GM18870 (cell line): ENCODE measurements around the gene MIER1.

Experiments
- ATAC-seq: cut with Tn5 transposase; IDR thresholded peaks from one replicate; pipeline ENCODE4 v1.9.1; 2021; ENCODE audit warnings: moderate library complexity; ENCODE audit not compliant: unreplicated experiment

The MIER1 gene

DNA sequence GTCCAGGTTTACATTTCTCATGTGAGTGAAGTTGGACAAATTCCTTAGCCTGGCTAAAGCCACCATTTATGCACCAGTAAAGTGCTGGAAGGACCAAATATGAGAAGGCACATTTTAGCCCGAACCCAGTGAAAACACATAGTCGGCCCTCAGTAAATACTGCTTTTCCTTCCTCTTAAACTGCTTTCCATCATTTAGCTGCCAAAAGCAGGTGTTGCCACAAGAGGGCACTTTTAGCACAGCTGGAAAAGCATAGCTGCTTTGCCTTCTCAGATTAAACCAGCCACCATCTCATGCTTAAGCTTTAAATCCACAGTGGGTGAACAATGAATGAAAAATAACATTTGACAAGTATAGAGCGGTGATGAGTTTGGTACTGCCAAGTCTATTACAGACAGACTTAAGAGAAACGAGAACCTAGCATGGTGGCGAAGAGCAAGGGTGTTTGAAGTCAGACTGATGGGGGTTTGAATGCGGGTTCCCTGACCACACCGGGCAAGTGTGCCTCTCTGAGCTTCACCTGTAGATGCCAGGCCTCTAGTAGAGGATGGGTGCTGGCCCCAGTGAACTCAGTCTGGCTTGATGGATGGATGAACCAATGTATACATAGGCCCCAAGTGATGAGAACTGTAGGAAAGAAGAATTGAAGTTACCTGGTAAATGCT lies 71.4 kb downstream of the MIER1 start:
- no peak for ATAC-seq

DNA sequence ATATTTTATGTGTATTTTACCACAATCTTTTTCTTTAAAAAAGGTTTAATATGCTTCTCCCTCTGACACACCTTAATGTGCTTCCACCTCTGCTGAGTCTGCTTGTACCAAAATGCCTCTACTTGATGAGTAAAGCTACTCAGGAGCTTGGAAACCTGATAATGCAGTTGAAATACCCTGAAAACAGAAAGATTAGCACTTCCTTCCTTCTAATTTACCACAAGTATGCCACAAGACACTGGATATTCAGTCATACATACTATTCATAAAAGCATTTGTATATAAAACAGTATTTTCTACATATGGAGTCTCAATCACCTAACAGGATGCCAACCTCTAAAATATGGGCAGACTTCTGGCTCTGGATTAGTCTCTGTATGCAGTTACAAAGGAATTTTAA lies 74.2 kb downstream of the MIER1 start:
- no peak for ATAC-seq

GRCh38 chr1:66999640-67000400 lies 75.0 kb downstream of the MIER1 start:
- no peak for ATAC-seq

DNA sequence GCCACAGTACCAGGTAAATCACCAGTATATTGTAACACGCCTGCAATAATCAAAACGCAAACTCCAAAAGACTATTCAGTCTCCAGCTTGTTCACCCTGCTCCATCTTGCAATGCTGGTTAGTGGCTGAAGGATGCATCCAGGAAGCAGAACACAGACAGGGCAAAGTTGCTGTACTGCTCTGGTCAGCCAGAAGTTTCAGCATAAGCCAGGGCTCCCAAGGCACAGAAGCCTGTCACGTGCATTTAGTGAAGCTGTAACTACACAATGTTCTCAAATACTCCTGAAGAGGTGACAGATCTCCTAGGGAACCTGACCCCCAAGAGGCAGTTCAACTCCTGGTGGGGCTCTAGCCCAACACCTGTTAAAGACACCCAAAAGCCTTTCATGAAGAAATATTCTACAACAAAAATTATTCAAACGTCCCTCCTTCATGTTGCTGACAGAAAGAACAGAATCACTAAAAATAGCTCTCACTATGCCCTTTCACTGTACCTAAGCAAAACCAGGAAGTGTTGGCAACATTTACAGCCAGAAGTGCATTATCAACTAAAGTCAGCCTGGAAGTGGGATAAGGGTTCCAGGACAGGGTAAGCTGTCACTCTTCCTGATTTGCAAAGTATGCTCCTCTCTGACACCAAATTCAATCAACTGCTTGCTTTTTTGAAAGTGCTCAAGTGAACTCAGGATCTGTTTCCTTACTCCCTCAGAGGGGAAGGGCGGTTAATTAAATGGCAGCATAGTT lies 77.1 kb downstream of the MIER1 start:
- no peak for ATAC-seq

- ATAC-seq, result no peak
These were observed 79.4 kb downstream of the MIER1 start for GRCh38 chr1:67004176-67004575.

DNA sequence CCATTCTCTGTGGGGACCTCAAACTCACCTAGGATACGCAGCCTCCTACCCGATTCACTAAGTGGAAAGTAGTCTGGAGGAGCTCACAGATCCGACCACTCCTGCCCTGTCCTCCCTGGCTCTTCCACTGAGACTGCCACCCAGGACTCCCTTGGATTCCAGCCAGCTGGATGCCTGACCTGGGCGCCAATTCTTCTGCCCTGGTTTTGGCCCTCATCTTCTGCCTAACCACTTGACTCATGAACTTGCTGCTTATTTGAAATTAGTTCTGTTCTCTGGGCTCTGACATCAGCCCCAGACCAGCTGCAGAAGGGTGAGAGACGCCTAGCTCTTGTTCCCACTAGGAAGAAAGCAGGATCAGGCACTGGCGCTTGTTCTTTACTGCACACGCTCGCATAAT lies 80.3 kb downstream of the MIER1 start:
- ATAC-seq, result no peak

GRCh38 chr1:67009792-67010191 lies 85.0 kb downstream of the MIER1 start:
- no peak for ATAC-seq

DNA sequence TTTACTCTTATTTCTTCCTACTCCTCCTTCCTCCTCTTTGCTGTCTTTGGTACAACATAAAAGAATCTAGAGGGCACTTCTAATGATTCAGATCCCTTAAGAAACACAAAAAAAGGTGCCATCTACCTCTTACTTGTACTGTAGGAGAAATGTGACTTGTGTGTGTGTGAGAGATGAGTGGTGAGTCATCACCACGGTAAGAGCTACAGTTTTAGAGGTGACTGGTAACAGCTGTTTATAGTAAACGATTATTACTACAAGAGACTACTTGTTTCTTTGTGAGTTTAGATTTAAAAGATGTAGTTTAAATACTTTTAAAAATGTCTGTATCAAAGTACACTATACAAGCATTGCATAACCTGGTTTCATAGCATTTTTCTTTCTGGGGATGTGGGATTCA lies 88.8 kb downstream of the MIER1 start:
- ATAC-seq, result no peak

DNA sequence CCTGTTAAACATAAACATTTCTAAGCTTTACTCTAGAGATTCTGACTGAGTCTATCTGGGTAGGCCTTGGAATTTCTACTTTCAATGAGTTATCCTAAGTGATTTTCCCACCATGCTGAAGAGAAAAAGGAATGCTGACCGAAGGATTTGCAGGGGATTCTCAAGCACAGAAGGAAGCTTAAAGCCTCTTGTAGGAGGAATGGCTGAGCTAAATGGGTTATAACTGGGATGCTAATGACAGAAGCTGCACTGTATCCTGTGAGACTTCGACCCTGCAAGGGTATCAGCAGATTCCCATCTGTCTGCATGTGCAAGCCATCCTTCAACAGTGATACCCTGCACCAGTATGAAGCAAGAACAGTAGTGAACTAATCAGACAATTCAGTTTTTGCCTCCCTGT lies 93.8 kb downstream of the MIER1 start:
- ATAC-seq, result no peak

- ATAC-seq, result no peak
These were observed 94.3 kb downstream of the MIER1 start for GRCh38 chr1:67019121-67019520.

- ATAC-seq, result no peak
These were observed 94.9 kb downstream of the MIER1 start for GRCh38 chr1:67019600-67020136.

GRCh38 chr1:67020304-67020703 lies 95.5 kb downstream of the MIER1 start:
- no peak for ATAC-seq

GRCh38 chr1:67020765-67021164 lies 96.0 kb downstream of the MIER1 start:
- ATAC-seq, result no peak

- no peak for ATAC-seq
These were observed 104.7 kb downstream of the MIER1 start for GRCh38 chr1:67029472-67029871.

- ATAC-seq, result no peak
These were observed 106.5 kb downstream of the MIER1 start for GRCh38 chr1:67031121-67031858.

DNA sequence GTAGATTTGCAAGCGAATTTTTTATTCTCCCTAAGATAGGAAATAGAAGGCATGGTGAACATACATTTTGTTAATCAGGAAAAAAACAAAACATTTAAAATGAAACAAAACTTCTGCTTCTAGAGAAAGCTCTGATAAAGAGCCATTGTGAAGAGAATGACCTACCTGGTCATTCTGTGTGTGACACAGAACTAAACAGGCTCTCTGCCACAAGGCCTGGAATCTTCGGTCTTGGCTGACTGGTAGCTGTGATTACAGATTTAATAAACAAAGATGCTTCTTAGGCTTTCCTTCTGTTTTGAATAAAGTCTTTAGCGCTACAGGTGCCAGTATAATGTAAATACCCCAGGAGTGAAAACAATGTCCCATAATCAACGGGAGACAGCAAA lies 107.1 kb downstream of the MIER1 start:
- no peak for ATAC-seq
